ENCODE measurements around the gene MAD2L2.
A peak's percentile ranks its signal among the peaks of the same experiment; 100 is the strongest.

MAD2L2 gene

GRCh38 chr1:11653101-11653860 lies 27.7 kb downstream of the MAD2L2 start:
- DNase-seq (ENCODE audit: low spot score) = no peak

GRCh38 chr1:11652203-11652780 lies 28.7 kb downstream of the MAD2L2 start:
- no peak for DNase-seq (ENCODE audit: low spot score)

GRCh38 chr1:11651017-11651416 lies 29.9 kb downstream of the MAD2L2 start:
- no peak for DNase-seq (ENCODE audit: low spot score)

GRCh38 chr1:11650331-11650991 lies 30.5 kb downstream of the MAD2L2 start:
- DNase-seq (ENCODE audit: low spot score) = peak; percentile 83

- DNase-seq (ENCODE audit: low spot score) = no peak
Observed at GRCh38 chr1:11649624-11650330, 31.2 kb downstream of the MAD2L2 start.

- no peak for DNase-seq (ENCODE audit: low spot score)
Observed at GRCh38 chr1:11649237-11649623, 31.7 kb downstream of the MAD2L2 start.

GRCh38 chr1:11648732-11649158 lies 32.2 kb downstream of the MAD2L2 start:
- DNase-seq (ENCODE audit: low spot score) = peak; percentile 15

GRCh38 chr1:11648039-11648438 lies 32.9 kb downstream of the MAD2L2 start:
- no peak for DNase-seq (ENCODE audit: low spot score)

- no peak for DNase-seq (ENCODE audit: low spot score)
Observed at GRCh38 chr1:11647333-11647732, 33.6 kb downstream of the MAD2L2 start.

- DNase-seq (ENCODE audit: low spot score) = no peak
Observed at GRCh38 chr1:11646317-11646716, 34.6 kb downstream of the MAD2L2 start.

- peak; percentile 82 for DNase-seq (ENCODE audit: low spot score)
Observed at GRCh38 chr1:11645670-11646265, 35.2 kb downstream of the MAD2L2 start.

- DNase-seq (ENCODE audit: low spot score) = no peak
Observed at GRCh38 chr1:11645270-11645669, 35.7 kb downstream of the MAD2L2 start.

GRCh38 chr1:11643782-11644181 lies 37.2 kb downstream of the MAD2L2 start:
- DNase-seq (ENCODE audit: low spot score) = no peak

GRCh38 chr1:11642418-11643017 lies 38.4 kb downstream of the MAD2L2 start:
- DNase-seq (ENCODE audit: low spot score) = peak; percentile 78

GRCh38 chr1:11641776-11642305 lies 39.1 kb downstream of the MAD2L2 start:
- DNase-seq (ENCODE audit: low spot score) = no peak

- no peak for DNase-seq (ENCODE audit: low spot score)
Observed at GRCh38 chr1:11640944-11641343, 40.0 kb downstream of the MAD2L2 start.

- DNase-seq (ENCODE audit: low spot score) = no peak
Observed at GRCh38 chr1:11640101-11640500, 40.8 kb downstream of the MAD2L2 start.

- DNase-seq (ENCODE audit: low spot score) = no peak
Observed at GRCh38 chr1:11639372-11639771, 41.6 kb downstream of the MAD2L2 start.

- no peak for DNase-seq (ENCODE audit: low spot score)
Observed at GRCh38 chr1:11638121-11638520, 42.8 kb downstream of the MAD2L2 start.

GRCh38 chr1:11634365-11635192 lies 46.4 kb downstream of the MAD2L2 start:
- DNase-seq (ENCODE audit: low spot score) = no peak
